GM18858 (cell line): ENCODE data around the gene ZNF513.
"Not testable (repeated sequence)": the region's sequence is repeated elsewhere in the genome, so short reads cannot be mapped to it uniquely, and the experiment has no call there.

ENCODE experiments used
- ATAC-seq: cut with Tn5 transposase; IDR thresholded peaks from one replicate; pipeline ENCODE4 v1.9.1; 2021; ENCODE audit not compliant: unreplicated experiment

The ZNF513 gene

GRCh38 chr2:27362678-27363420 lies 17.7 kb downstream of the ZNF513 start:
- no peak for ATAC-seq

GRCh38 chr2:27356382-27357181 lies 24.0 kb downstream of the ZNF513 start, which contains the start of gene GTF3C2:
GTF3C2 (minus strand) TSS chr2:27356764; CDS start chr2:27343554, 13,210 bp downstream.
- peak; percentile 74 for ATAC-seq

- ATAC-seq: peak; percentile 21
Measured at GRCh38 chr2:27356056-27356381, 24.5 kb downstream of the ZNF513 start.

- no peak for ATAC-seq
Measured at GRCh38 chr2:27354597-27354927, 26.0 kb downstream of the ZNF513 start.

- no peak for ATAC-seq
Measured at GRCh38 chr2:27353762-27354596, 26.6 kb downstream of the ZNF513 start.

- ATAC-seq: not testable (repeated sequence)
Measured at GRCh38 chr2:27353386-27353761, 27.2 kb downstream of the ZNF513 start.

- no peak for ATAC-seq
Measured at GRCh38 chr2:27351802-27352598, 28.5 kb downstream of the ZNF513 start.

- ATAC-seq: no peak
Measured at GRCh38 chr2:27350106-27350693, 30.3 kb downstream of the ZNF513 start.

GRCh38 chr2:27347641-27348040 lies 32.9 kb downstream of the ZNF513 start:
- no peak for ATAC-seq

- ATAC-seq: no peak
Measured at GRCh38 chr2:27336173-27336572, 44.4 kb downstream of the ZNF513 start.

GRCh38 chr2:27335311-27335710 lies 45.2 kb downstream of the ZNF513 start:
- no peak for ATAC-seq
